Spleen (tissue), 11 donors: ENCODE measurements around the gene FBXL13. TPM values are rescaled to one million over a fixed set of nuclear protein-coding genes. Genes with fewer than 3 reads are reported as not detected.

Experiments used
- DNase-seq: peaks from one replicate; pipeline ENCODE4 v3.0.0-alpha.2; 2020
- H3K27ac ChIP-seq, 8 donors: fragments of 200-600 bp; sonication (generic) in 7 of 8; 1 replicate in 4 of 8; 2 replicates in 4 of 8; pipeline versions ENCODE4 v1.5.0 to v1.8.0; 2016 to 2021; ENCODE audit warnings: inconsistent platforms in 4 of 8, mild to moderate bottlenecking in 4 of 8, moderate library complexity in 1 of 8
- H3K27me3 ChIP-seq, 7 donors: fragments of 200-600 bp; sonication (generic) in 6 of 7; replicated peaks in 1 of 7; 1 replicate in 4 of 7; 2 replicates in 3 of 7; pipeline versions ENCODE4 v1.5.0 to v1.8.0; 2016 to 2021; ENCODE audit warnings: inconsistent platforms in 3 of 7, mild to moderate bottlenecking in 1 of 7
- H3K36me3 ChIP-seq, 6 donors: fragments of 200-600 bp; sonication (generic) in 5 of 6; 1 replicate in 4 of 6; 2 replicates in 2 of 6; pipeline versions ENCODE4 v1.5.0 to v1.8.0; 2016 to 2021; ENCODE audit warnings: inconsistent platforms in 2 of 6
- H3K4me1 ChIP-seq, 6 donors: fragments of 200-600 bp; sonication (generic) in 5 of 6; 1 replicate in 3 of 6; 2 replicates in 3 of 6; pipeline versions ENCODE4 v1.5.0 to v1.8.0; 2016 to 2021; ENCODE audit warnings: inconsistent platforms in 3 of 6
- H3K4me3 ChIP-seq, 8 donors: fragments of 200-600 bp; sonication (generic) in 7 of 8; 1 replicate in 4 of 8; 2 replicates in 4 of 8; pipeline versions ENCODE4 v1.5.0 to v1.8.0; 2016 to 2021; ENCODE audit warnings: inconsistent platforms in 4 of 8, mild to moderate bottlenecking in 4 of 8, moderate library complexity in 2 of 8
- H3K9me3 ChIP-seq, 8 donors: fragments of 200-600 bp; sonication (generic) in 7 of 8; 1 replicate in 4 of 8; 2 replicates in 4 of 8; pipeline versions ENCODE4 v1.5.0 to v1.8.0; 2016 to 2021; ENCODE audit warnings: inconsistent platforms in 4 of 8
- POLR2A ChIP-seq, 3 donors: fragments of 450-650 bp; IDR thresholded peaks; one replicate each; pipeline ENCODE4 v1.5.1; 2017; ENCODE audit warnings: antibody characterized with exemption in 3 of 3, mild to moderate bottlenecking in 1 of 3
- POLR2AphosphoS5 ChIP-seq, 3 donors: sonication (generic); formaldehyde crosslinking; IDR thresholded peaks; one replicate each; pipeline ENCODE4 v1.5.1; 2017; ENCODE audit warnings: antibody characterized with exemption in 3 of 3
- WGBS, 5 donors: extraction: QIAGEN DNeasy Blood & Tissue Kit in 3 of 5; methylation state at CpG; one replicate each; pipeline versions ENCODE4 v1.1.5 to v1.1.7; 2013 to 2018; 5-methylcytosine and 5-hydroxymethylcytosine counted together
- intact Hi-C: fragments of 100-400 bp; cut with DNase I; formaldehyde crosslinking; loops from one replicate; pipeline ENCODE4 v1.15.0; 2023; ENCODE audit warnings: low total_unique reads
- polyA plus RNA-seq, 3 donors: library from polyadenylated mRNA; stranded (reverse); fragments of 200-250 nt; gene quantifications; one replicate each; pipeline ENCODE4 v1.2.1, GENCODE V29; 2013
- total RNA-seq, 7 donors: library from RNA; depleted of rRNA in 3 of 7; stranded (reverse); fragments of >200 nt in 3 of 7; fragmentation: NEBNext Ultra II Directional in 4 of 7; extraction: Animal tissue kit (Norgen Biotek cat#: 25700) in 4 of 7; gene quantifications; one replicate each; pipeline versions ENCODE4 v1.1.0 to v1.2.1, GENCODE V29; 2016 to 2021
- TF ChIP-seq, protein P1 (sequence below), 11 experiments: fragments of 200-600 bp in 7 of 11; fragments of 450-650 bp in 4 of 11; sonication (generic) in 4 of 11; IDR thresholded peaks in 8 of 11; conservative IDR thresholded peaks in 3 of 11; 1 replicate in 7 of 11; 2 replicates in 4 of 11; pipeline versions ENCODE4 v1.4.0 to v1.8.0; 2016 to 2021; ENCODE audit warnings: antibody characterized with exemption in 11 of 11, inconsistent platforms in 4 of 11, mild to moderate bottlenecking in 1 of 11
- donor health status: healthy with polysubstance abuse.
- donor health status: DM: no; HTN: no; CAD: no; lungs with moderate emphysema.
- donor health status: DM: no; HTN: no; CAD: no.
- donor health status: Bipolar disorder and iron deficiency.
- donor health status: healthy.
- donor health status: DM: no; HTN: no; CAD: no.
- donor health status: DM: yes; HTN: yes; CAD: no.

FBXL13 gene
- total and polyA plus RNA-seq, 10 donors: 0.09 to 6.6 (median 2.3) TPM

DNA sequence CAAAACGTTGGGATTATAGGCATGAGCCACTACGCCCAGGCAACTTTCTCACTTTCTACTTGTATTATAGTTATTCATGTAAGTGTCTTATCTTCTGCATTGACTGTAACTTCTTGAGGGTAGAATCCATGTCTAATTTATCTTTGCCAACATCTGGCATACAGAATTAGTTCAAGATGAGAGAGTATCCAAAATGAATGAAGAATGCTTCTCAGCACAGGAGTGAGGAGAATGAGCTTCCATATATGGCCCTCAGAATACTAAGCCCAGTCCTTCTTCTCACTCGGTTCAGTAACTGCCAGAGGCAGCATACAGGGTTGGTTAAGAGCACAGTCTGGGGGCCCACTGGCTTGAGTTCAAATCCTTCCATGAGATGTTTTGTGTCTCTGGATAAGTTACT, 236.8 kb downstream of the FBXL13 start:
- TF ChIP-seq, protein P1, sequence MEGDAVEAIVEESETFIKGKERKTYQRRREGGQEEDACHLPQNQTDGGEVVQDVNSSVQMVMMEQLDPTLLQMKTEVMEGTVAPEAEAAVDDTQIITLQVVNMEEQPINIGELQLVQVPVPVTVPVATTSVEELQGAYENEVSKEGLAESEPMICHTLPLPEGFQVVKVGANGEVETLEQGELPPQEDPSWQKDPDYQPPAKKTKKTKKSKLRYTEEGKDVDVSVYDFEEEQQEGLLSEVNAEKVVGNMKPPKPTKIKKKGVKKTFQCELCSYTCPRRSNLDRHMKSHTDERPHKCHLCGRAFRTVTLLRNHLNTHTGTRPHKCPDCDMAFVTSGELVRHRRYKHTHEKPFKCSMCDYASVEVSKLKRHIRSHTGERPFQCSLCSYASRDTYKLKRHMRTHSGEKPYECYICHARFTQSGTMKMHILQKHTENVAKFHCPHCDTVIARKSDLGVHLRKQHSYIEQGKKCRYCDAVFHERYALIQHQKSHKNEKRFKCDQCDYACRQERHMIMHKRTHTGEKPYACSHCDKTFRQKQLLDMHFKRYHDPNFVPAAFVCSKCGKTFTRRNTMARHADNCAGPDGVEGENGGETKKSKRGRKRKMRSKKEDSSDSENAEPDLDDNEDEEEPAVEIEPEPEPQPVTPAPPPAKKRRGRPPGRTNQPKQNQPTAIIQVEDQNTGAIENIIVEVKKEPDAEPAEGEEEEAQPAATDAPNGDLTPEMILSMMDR (IDR thresholded peaks at IDR 0.05 in 8 of 11, conservative IDR thresholded peaks at IDR 0.05 in 3 of 11): no peak
- TF ChIP-seq POLR2A (IDR thresholded peaks at IDR 0.05): no peak
- TF ChIP-seq POLR2AphosphoS5 (IDR thresholded peaks at IDR 0.05): no peak
- Histone ChIP-seq H3K27me3 (no peaks in the 10 kb centered on the region), H3K4me3 (no peak overlapping the region), H3K4me1 (peaks cover 0 to 3% (median 0%) of the 10 kb centered on the region in 6 donors), H3K36me3 (no peaks in the 10 kb centered on the region), H3K9me3 (no peaks in the 10 kb centered on the region), H3K27ac (peak overlapping the region in 2 of 8 donors; percentile 28 to 57)
- no peak for DNase-seq
- intact Hi-C loops: no loop called here
- 80 to 92% (median 85%) methylated on average over 3 of the region's 3 CpGs for WGBS, 5 donors

DNA sequence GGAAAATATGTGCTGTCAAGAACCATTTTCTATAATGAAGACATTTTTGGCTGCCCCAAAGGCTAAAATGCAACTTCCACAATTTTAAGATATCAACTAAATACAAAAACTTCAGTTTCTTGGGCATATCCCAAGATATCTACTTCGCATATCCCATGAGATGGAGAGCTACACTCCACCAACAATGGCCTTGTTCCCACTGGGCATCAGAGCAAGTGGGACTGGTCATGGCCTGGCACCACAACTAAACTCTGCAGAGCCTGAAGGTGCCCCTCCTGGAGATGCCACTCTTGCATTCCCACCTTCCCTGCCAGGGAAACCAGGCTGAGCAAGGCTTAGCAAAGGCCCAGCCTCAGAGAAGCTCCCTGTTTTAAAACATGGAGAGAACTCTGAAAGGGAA, 237.6 kb downstream of the FBXL13 start:
- DNase-seq: no peak
- Histone ChIP-seq H3K27ac (no peak overlapping the region), H3K27me3 (no peaks in the 10 kb centered on the region), H3K4me1 (peaks cover 0 to 3% (median 0%) of the 10 kb centered on the region in 6 donors), H3K9me3 (no peaks in the 10 kb centered on the region), H3K36me3 (no peaks in the 10 kb centered on the region), H3K4me3 (no peak overlapping the region)
- TF ChIP-seq POLR2AphosphoS5 (IDR thresholded peaks at IDR 0.05) (no peak), POLR2A (IDR thresholded peaks at IDR 0.05) (no peak)
- TF ChIP-seq, protein P1 (IDR thresholded peaks at IDR 0.05 in 8 of 11, conservative IDR thresholded peaks at IDR 0.05 in 3 of 11): no peak
- intact Hi-C loops: no loop called here
- WGBS, 5 donors: 89 to 100% (median 94%) methylated on average over 1 of the region's 1 CpG

DNA sequence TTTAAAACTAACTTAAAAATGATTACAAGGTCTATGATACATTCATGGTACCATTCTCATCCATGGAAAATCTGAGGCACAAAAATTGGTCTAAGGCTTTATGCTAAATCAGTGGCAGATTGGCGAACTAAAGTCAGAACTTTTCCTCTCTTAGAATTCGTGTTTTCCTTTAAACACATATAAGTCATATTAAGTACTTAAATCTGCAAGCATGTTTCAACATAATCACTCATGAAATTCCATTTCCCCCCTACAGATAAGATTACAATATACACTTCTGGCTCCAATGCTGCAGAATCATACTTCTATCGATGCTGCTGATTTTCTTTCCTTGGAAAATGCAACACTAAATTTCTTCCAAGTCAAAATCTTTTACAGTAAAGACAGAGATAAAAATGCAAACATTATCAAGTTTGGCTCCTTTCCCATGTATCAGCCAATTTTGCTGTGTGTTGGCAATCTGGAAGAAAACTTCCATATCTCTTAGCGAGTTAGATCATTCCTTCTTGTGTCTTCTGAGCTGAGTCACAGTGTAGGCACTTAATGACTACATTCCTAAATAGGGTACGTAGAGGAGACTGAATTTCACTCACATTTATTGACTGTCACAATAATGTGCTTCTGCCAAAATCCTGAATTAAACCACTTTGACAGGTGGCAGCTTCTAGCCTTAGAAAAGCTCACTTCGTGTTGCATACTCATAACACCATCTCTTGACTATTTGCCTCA, 238.2 kb downstream of the FBXL13 start:
- no peak overlapping the region for H3K27ac ChIP-seq

DNA sequence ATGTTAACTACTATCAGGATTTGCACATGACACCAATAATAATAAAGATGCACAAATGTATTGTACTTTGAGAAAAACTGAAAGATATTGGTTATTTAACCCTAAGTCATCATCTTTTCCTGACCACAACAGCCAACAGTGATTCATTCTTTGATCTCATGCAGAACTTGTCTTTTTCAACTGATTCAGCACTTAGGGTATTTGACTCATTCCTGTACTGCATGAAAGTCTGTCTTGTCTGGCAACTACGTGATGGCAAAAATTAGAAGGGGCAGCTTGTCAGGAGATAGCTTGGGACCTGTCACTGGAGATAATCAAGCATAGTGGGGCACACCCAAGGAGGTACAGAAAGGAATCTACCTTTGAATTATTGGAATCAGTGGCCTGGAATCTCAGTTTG, 239.6 kb downstream of the FBXL13 start:
- H3K27me3 ChIP-seq: no peaks in the 10 kb centered on the region
- intact Hi-C loops: no loop called here
- peaks cover 0 to 6% (median 0%) of the 10 kb centered on the region in 6 donors for H3K36me3 ChIP-seq
- no peak overlapping the region for H3K4me3 ChIP-seq
- H3K9me3 ChIP-seq: no peaks in the 10 kb centered on the region
- 53 to 71% (median 68%) methylated on average over 1 of the region's 1 CpG for WGBS, 5 donors
- DNase-seq: no peak
- H3K4me1 ChIP-seq: peaks cover 0 to 3% (median 0%) of the 10 kb centered on the region in 6 donors
- TF ChIP-seq POLR2AphosphoS5 (IDR thresholded peaks at IDR 0.05) (no peak), POLR2A (IDR thresholded peaks at IDR 0.05) (no peak)
- TF ChIP-seq, protein P1 (IDR thresholded peaks at IDR 0.05 in 8 of 11, conservative IDR thresholded peaks at IDR 0.05 in 3 of 11): no peak
- no peak overlapping the region for H3K27ac ChIP-seq

More for the DNA sequence above, 238.2 kb downstream of the FBXL13 start:
- intact Hi-C loops: no loop called here
- no peak for DNase-seq
- Histone ChIP-seq H3K9me3 (no peaks in the 10 kb centered on the region), H3K4me3 (no peak overlapping the region), H3K36me3 (no peaks in the 10 kb centered on the region), H3K27me3 (no peaks in the 10 kb centered on the region), H3K4me1 (peaks cover 0 to 3% (median 0%) of the 10 kb centered on the region in 6 donors)
- WGBS, 5 donors: 78 to 85% (median 83%) methylated on average over 6 of the region's 6 CpGs
- TF ChIP-seq POLR2AphosphoS5 (IDR thresholded peaks at IDR 0.05): no peak
